Raji (cell line): ENCODE measurements around the gene TRIM62.

Source experiments
- POLR2A ChIP-seq: IDR thresholded peaks from 2 replicates; pipeline ENCODE4 v1.6.1; 2011; ENCODE audit warnings: low read depth, low read length, control low read depth; ENCODE audit not compliant: insufficient read depth

The TRIM62 gene

DNA sequence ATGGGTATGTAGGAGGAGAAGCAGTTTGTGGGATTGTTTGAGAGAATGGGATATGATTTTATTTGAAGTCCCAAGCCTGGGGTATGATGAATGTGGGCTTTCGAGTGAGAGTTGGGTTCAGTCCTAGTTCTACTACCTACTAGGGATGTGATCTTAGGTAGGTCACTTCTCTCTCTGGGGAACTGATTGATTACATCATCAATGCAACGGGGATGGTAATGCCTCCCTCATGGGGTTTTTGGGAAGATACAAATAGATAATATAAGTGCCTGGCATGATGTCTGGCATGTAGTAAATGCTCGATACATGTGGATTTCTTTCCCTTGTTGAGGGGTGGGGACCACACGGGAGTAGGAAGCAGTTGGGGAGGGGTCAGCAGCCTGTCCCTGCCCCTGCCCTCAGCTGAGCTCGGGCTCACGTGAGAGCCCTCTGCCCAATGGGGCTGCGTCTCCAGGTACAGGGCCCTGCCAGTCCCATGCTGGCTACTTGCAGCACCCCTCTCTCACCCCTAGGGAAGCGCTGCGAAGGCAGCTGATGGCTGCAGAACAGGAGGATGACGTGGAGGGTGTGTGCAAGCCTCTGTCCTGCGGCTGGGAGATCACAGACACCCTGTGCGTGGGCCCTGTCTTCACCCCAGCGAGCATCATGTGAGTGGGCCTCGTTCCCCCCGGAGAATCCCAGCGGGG is 62.2 kb downstream of the TRIM62 start:
- TF ChIP-seq POLR2A, result no peak

DNA sequence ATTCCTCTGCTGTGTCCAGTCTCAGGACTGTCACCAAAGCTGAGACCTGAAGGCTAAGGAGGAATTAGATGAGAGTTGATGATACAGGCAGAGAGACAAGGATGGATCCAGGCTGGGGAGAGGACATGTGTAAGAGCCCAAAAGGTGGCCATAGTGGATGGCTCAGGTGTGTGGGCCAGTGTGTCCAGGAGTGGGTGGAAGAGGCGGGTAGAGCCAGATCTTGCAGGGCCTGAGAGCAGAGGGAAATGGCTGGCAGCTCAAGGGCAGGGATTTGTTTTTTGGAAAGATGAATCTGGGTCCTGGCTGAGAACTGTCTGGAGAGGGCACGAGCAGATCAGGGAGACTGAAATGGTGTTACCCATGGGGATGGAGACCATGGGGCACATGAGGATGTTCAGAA is 62.8 kb downstream of the TRIM62 start:
- no peak for TF ChIP-seq POLR2A

DNA sequence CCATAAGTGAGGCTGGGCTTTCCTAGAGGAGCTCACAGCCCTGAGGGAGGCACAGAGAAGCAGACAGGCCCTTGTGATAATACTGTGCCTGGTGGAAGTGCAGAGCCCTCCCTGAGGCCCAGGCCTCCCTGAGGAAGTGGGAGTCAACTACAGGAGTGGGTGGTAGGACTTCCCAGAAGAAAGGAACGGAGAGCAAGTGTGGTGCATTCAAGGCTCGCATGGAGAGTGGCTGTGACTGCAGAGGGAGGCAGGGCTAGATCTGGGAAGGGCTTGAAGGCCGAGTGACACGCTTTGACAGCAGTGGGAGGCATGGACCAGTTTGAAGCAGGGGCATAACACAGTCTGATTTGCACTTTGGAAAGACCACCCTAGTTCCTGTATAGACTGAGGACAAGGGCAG is 63.6 kb downstream of the TRIM62 start:
- no peak for TF ChIP-seq POLR2A

DNA sequence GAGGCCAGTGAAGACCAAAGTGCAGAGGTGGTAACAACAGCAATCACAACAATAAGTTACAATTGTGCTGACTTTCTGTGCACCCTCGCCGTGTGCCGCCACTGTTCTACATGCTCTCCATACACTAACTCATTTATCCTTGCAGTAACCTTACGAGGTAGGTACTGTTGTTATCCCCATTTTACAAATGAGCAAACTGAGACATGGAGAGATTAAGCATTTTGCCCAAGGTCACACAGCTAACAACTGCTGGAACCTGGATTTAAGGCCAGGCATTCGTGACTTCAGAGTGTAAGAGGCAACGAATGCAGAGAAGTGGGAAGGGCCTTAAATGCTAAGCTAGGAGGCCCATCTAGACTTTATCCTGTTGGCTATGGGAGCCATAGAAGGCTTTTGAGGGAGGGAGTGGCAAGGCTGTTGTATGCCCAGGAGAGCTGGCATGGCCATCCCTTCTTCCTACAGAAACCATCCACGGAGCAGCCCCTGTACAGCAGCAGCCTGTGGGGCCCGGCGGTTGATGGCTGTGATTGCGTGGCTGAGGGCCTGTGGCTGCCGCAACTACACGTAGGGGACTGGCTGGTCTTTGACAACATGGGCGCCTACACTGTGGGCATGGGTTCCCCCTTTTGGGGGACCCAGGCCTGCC is 64.3 kb downstream of the TRIM62 start:
- no peak for TF ChIP-seq POLR2A

DNA sequence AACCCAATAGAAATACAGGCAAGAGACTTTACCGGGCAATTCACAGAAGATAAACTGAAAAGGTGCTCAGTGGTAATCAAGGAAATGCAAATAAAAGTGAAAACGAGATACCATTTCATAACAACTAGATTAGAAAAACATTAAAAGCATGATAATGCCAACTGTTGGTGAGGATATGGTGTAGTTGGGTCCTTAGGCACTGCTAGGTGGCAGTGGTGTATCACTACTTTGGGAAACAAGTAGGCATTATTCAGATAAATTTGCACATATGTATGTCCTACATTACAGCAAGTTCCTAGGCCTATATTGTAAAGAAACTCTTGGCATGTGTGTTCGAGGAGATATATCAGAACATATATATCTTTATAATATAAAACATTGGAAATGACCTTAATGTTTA is 69.9 kb downstream of the TRIM62 start:
- no peak for TF ChIP-seq POLR2A

DNA sequence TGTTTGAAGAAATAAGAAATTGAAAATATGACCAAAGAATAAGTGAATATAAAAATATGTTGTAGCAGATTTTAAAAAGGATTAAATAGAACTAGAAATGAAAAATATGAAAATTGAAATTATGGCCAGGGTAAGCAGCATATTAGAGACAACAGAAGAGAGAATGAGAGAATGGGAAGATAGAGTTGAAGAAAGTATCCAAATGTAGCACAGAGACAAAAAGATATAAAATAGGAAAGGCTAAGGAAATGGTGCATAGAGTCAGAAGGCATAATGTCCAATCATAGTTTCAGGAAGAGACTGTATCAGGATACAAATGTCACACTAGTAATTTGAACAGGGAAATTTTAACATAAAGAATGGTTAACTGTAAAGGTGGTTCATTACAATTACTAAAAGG is 71.4 kb downstream of the TRIM62 start:
- TF ChIP-seq POLR2A, result no peak

DNA sequence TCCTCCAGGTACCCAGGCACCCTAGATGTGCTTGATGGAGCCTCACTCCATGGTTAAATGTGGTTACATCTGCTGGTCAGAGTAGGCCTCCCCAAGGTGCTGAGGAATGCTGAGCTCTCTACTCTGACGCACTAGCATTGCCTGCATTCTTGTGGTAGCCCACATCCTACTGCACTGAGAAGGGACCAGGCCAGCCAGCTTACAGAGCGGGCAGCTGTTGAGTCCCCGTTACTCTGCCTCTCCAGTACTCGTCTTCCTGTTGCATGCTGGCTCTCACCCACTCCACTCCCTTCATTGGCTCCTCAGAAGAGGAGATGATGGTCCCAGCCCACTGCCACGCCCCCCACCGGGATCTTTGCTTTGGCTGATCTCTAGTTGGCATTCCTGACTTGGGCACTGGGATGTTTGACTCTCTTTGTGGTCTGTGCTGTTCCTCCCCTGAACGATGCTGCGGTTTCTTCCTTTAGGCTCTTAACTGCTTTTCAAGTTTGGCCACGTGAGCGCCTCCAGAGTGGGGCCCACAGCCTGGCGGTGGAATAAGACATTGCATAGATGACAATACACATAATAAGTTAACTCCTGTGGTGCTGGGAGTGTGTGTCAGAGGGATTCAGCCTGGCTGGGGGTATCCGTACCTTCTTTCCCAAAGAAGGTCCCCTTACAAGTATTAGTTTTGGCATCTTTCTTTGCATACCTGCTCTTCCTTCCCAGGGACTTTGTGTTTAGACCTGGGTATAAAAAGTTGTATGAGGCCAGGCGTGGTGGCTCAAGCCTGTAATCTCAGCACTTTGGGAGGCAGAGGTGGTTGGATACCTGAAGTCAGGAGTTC is 82.3 kb downstream of the TRIM62 start:
- no peak for TF ChIP-seq POLR2A

DNA sequence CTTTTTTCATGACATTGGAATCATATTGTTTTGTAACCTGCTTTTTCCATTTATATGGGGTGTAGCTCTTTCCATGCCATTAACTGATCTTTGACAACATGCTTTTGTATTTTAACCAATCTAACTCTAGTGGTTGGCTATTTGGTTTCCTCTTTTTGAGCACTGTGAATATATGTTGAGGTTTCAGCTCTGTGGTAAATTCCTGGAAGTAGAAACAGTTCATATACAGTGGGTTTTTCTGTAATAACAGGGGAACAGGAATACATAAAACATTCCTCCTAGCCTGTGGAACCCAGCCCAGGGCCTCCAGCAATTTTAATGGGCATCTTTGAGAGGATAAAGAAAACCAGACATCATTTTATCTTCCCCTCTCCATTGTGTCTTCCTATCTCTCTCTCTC is 83.5 kb downstream of the TRIM62 start:
- TF ChIP-seq POLR2A, result no peak

DNA sequence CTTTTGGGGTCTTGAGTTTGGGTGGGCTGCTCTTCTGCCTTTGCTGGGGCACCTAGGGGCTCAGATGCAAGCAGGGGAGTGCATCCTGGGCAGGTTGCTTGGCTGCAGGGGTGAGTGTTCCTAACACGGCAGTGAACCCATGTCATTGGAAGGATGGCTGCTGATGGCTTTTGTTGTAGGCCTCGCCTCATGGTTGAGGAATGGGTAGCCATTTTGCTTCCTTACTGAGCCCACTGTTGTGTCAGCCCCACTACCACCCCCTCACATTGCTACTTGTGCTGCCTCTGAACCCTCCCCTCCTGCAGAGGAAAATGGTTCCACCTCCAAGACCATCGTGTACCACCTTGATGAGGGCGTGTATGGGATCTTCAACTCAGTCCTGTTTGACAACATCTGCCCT is 84.1 kb downstream of the TRIM62 start:
- TF ChIP-seq POLR2A, result no peak

DNA sequence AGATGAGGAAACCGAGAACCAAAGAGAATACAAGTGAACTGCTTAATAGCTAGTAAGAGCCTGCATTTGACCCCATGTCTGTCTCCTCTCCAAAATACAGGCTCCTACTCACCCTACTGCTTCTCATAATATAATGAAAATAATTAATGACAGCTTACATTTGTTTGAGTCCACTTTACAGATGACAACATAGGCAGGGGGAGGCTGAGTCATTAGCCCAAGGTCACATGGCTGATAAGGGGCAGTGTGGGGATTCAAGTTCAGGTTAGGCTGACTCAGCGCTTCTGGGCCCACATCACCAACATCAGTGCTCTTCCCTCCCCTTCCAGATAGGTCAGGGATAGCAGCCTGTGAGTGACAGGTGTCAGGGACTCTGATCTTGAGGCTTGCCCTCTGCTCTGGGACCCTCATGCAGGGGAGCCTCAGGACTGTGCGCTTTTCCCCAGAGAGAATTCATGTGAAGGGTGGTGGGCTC is 84.7 kb downstream of the TRIM62 start:
- no peak for TF ChIP-seq POLR2A

DNA sequence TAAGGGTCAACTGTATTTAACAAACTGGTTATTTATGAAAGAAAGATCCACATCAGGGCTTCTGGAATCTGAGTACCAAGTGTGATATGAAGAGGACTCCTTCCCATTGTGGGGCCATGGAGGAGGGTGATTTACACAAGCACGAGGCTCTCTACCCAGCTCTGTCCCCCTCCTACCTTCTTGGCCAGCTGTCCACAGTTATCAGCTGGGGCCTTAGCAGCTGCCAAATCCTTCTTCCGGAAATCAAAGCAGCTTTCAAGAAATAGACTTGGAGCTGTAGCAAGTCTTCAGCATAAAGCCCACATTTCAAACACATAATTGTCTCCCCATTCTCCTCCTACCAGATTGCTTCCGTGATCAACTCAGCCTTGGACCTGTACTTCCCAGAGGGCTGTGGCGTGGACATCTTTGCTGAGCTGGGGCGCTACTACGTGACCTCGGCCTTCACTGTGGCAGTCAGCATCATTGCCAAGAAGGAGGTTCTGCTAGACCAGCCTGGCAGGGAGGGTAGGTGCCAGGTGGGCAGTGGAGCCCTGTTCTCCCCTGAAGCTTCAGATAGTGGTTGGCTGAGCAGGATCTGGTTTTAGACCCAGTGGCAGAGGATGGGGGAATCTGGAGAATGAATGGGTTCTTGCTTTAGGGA is 85.4 kb downstream of the TRIM62 start:
- TF ChIP-seq POLR2A, result no peak
